Epithelial cell of proximal tubule (primary cell): ENCODE data around the gene MUC6. TPM values are rescaled to one million over a fixed set of nuclear protein-coding genes. Genes with fewer than 3 reads are reported as not detected.

Source experiments
- DNase-seq: peaks from one replicate; pipeline ENCODE4 v3.0.0-alpha.2; 2011; ENCODE audit warnings: low read depth
- H3K4me3 ChIP-seq: 2 replicates; pipeline ENCODE4 v1.5.1; 2011; ENCODE audit warnings: low read depth, mild to moderate bottlenecking, low read length
- CTCF ChIP-seq: conservative IDR thresholded peaks from 2 replicates; pipeline ENCODE4 v1.5.1; 2012; ENCODE audit warnings: low read depth, mild to moderate bottlenecking, low read length
- total RNA-seq: library from RNA; depleted of rRNA; stranded (reverse); fragments of >200 nt; gene quantifications from 2 replicates; pipeline ENCODE4 v1.2.3, GENCODE V29; 2015

MUC6 gene
- total RNA-seq, 1 donor from 2014 or later: not detected

- no peak overlapping the region for H3K4me3 ChIP-seq
- TF ChIP-seq CTCF: no peak
- DNase-seq: no peak
Observed at GRCh38 chr11:1039481-1040427, 3.2 kb upstream of the MUC6 start.

- no peak overlapping the region for H3K4me3 ChIP-seq
- DNase-seq: no peak
- no peak for TF ChIP-seq CTCF
Observed at GRCh38 chr11:1038921-1039320, 2.4 kb upstream of the MUC6 start.

- DNase-seq: no peak
- H3K4me3 ChIP-seq: no peak overlapping the region
- no peak for TF ChIP-seq CTCF
Observed at GRCh38 chr11:1038361-1038760, 1.8 kb upstream of the MUC6 start.

DNA sequence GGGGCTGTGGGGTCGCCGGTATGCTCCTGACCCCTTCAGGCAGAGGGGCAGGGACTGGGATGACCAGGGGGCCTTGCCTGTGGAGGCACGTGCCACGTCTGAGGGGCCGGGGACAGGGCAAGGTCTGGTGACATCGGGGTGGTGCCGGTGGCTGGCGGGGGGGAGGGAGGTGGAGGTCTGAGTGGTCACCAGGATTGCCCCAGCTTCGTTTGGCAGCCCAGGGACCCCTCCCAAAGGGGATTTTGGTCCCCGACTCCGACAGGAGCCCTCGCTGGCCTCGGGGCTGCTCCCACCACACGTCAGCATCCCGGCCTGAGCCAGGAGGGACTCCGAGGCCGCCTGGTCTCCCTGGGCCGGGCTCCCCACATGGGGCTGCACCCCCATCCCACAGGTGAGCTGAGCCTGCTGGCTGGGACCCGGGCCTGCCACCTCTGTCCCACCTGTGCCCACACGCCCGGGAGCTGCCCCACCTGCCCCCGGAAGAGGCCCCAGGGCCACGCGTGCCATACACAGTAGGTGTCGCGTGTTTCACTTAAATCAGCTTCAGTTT lies 1.1 kb upstream of the MUC6 start:
- no peak overlapping the region for H3K4me3 ChIP-seq
- no peak for TF ChIP-seq CTCF
- no peak for DNase-seq

DNA sequence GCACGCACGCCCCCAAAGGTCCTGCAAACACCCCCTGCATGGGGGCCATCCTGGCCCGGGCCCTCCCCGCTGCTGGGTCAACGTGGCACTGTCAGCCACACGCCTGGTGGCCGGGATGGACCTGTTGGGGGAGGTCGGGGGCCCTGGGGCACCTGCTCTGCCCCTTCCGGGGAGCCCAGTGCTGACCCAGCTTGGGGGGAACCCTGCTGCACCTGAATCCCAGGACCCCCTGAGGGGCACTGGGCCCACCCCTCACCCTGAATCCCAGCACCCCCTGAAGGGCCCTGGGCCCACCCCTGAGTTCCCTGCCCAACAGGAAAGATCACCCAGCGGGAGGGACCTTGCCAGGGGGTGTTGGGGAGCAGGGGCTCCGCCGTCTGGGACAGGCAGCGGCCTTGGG lies 413 bp upstream of the MUC6 start:
- H3K4me3 ChIP-seq: no peak overlapping the region
- DNase-seq: no peak
- no peak for TF ChIP-seq CTCF

DNA sequence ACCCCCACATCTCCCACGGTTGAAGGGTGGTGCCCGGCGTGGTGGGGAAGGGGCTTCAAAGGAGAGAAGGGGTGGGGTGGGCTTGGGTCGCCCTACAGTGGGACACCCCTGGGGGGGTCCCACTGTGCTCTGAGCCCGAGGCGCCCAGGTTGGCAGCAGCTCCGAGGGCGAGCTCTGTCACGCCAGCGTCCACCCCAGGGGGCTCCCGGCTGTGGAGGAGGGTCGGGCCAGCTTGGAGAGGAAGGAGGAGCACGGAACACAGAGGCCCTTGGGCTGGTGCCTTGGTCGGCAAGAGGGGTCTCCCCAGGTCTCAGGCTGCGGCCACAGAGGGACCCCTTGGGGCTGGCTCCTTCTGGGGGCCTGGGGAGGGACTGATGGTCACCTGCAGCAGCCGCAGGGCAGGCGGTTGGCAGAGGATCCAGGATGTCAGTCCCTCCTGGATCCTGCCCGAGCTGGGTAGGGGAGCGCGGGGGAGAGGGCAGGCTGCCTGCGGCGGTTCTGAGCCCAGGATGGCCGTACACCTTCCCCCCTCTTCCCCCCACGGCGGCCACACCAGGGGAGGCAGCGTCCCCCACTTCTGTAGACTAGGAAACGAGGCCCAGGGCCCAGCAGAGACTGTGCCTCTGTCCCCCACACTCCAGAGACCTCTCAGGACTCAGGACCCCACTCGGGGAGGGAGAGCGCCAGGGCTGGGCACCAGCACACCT lies 788 bp downstream of the MUC6 start:
- DNase-seq: no peak
- no peak for TF ChIP-seq CTCF
- no peak overlapping the region for H3K4me3 ChIP-seq
